Stimulated activated CD4-positive, alpha-beta T cell treated with anti-CD3 and anti-CD28 coated beads, TNF-alpha, amount 100 ng/mL, for 1 hour (primary cell): ENCODE results near the gene SORD.

Experiments
- DNase-seq, 3 donors: peaks; one replicate each; pipeline ENCODE4 v3.0.0-alpha.2; 2020; ENCODE audit warnings: low read depth in 3 of 3, low spot score in 1 of 3

SORD gene

GRCh38 chr15:45114751-45115085 is 91.7 kb downstream of the SORD start:
- DNase-seq: no peak

- DNase-seq: no peak
Measured at GRCh38 chr15:45115312-45115820, 92.4 kb downstream of the SORD start.

- DNase-seq: no peak
Measured at GRCh38 chr15:45116006-45116481, 93.0 kb downstream of the SORD start.

- DNase-seq: no peak
Measured at GRCh38 chr15:45116482-45117307, 93.7 kb downstream of the SORD start.

GRCh38 chr15:45117308-45118130 is 94.5 kb downstream of the SORD start:
- DNase-seq: no peak

- DNase-seq: peak; percentile 51 to 73 (median 64)
Measured at GRCh38 chr15:45118131-45118588, 95.2 kb downstream of the SORD start.

GRCh38 chr15:45118996-45119395 is 96.0 kb downstream of the SORD start:
- DNase-seq: no peak

- no peak for DNase-seq
Measured at GRCh38 chr15:45120081-45120972, 97.3 kb downstream of the SORD start.

- no peak for DNase-seq
Measured at GRCh38 chr15:45121020-45121419, 98.0 kb downstream of the SORD start.

GRCh38 chr15:45121706-45122417 is 98.9 kb downstream of the SORD start:
- no peak for DNase-seq

GRCh38 chr15:45122719-45123118 is 99.7 kb downstream of the SORD start:
- no peak for DNase-seq

GRCh38 chr15:45123397-45123796 is 100.4 kb downstream of the SORD start:
- DNase-seq: no peak

GRCh38 chr15:45126535-45127158 is 103.7 kb downstream of the SORD start:
- peak in 1 of 3 donors; percentile 16 for DNase-seq
